A549 (cell line): ENCODE data around the gene PLCH2. TPM values are rescaled to one million over a fixed set of nuclear protein-coding genes. Genes with fewer than 3 reads are reported as not detected.
"Not testable (repeated sequence)": the region's sequence is repeated elsewhere in the genome, so short reads cannot be mapped to it uniquely, and the experiment has no call there.

ENCODE experiments used
- ATAC-seq, 2 experiments: fragments of 200-7000 bp in 1 of 2; fragments of >200 bp in 1 of 2; cut with Nextera tagmentation in 1 of 2; cut with Tn5 transposase in 1 of 2; 3 replicates each; pipeline versions ENCODE4 v1.8.0 to v1.9.1; 2018 to 2020; ENCODE audit warnings: mild to moderate bottlenecking in 1 of 2, moderate library complexity in 1 of 2
- CTCF ChIA-PET: fragments of 300-600 bp; sonication (Branson Sonifier 250); formaldehyde crosslinking; extraction: SDS; loops from one replicate; lab custom pipeline; 2021; ENCODE audit warnings: antibody characterized with exemption, inconsistent platforms; lab: Yijun Ruan, JAX
- POLR2A ChIA-PET: fragments of 350-600 bp; formaldehyde crosslinking; extraction: SDS; loops from one replicate; lab custom pipeline; 2021; ENCODE audit warnings: antibody characterized with exemption, inconsistent platforms; lab: Yijun Ruan, JAX
- DNase-seq, 2 experiments: peaks; one replicate each; pipeline versions ENCODE4 v3.0.0 to v3.0.0-alpha.2; 2011 to 2016; ENCODE audit warnings: low read depth in 1 of 2, low spot score in 1 of 2
- FAIRE-seq: peaks from 2 replicates; lab custom pipeline; 2011; peaks lifted over from hg19 to GRCh38; lab: Jason Lieb, UNC
- H3K27ac ChIP-seq, 2 experiments: fragments of >200 bp; sonication (Bioruptor Twin); formaldehyde crosslinking; 3 replicates each; pipeline ENCODE4 v1.5.1; 2016 to 2017
- H3K4me1 ChIP-seq: fragments of >200 bp; sonication (Bioruptor Twin); formaldehyde crosslinking; 3 replicates; pipeline ENCODE4 v1.6.1; 2016
- H3K4me2 ChIP-seq: fragments of >200 bp; sonication (Bioruptor Twin); formaldehyde crosslinking; 3 replicates; pipeline ENCODE4 v1.6.1; 2016
- H3K4me3 ChIP-seq: fragments of >200 bp; sonication (Bioruptor Twin); formaldehyde crosslinking; 3 replicates; pipeline ENCODE4 v1.5.1; 2016
- H3K9me3 ChIP-seq: fragments of >200 bp; sonication (Bioruptor Twin); formaldehyde crosslinking; 3 replicates; pipeline ENCODE4 v1.6.1; 2016
- CTCF ChIP-seq: fragments of >200 bp; sonication (Bioruptor Twin); formaldehyde crosslinking; IDR thresholded peaks from 3 replicates; pipeline ENCODE4 v1.5.1; 2016
- EHF ChIP-seq: fragments of 250-450 bp; sonication (Bioruptor Pico); IDR thresholded peaks from 2 replicates; pipeline ENCODE4 v1.5.0; 2020; ENCODE audit warnings: mild to moderate bottlenecking
- FOSB ChIP-seq: fragments of 250-450 bp; sonication (Bioruptor Pico); IDR thresholded peaks from 2 replicates; pipeline ENCODE4 v1.5.0; 2020; ENCODE audit warnings: mild to moderate bottlenecking, moderate library complexity
- FOSL2 ChIP-seq, 2 experiments: fragments of 450-650 bp in 1 of 2; fragments of >200 bp in 1 of 2; sonication (Bioruptor Twin) in 1 of 2; formaldehyde crosslinking; IDR thresholded peaks; 2 replicates each; pipeline versions ENCODE4 v1.5.0 to v1.6.1; 2016 to 2020; ENCODE audit warnings: mild to moderate bottlenecking in 1 of 2, moderate library complexity in 1 of 2
- FOXS1 ChIP-seq: fragments of 250-450 bp; sonication (Bioruptor Pico); IDR thresholded peaks from 2 replicates; pipeline ENCODE4 v1.5.0; 2020; ENCODE audit warnings: mild to moderate bottlenecking, moderate library complexity
- GATA3 ChIP-seq: IDR thresholded peaks from 2 replicates; pipeline ENCODE4 v1.6.1; 2012; ENCODE audit warnings: borderline replicate concordance
- HES2 ChIP-seq: fragments of >200 bp; sonication (Bioruptor Twin); formaldehyde crosslinking; IDR thresholded peaks from 2 replicates; pipeline ENCODE4 v1.6.1; 2016
- HEYL ChIP-seq: fragments of 250-450 bp; sonication (Bioruptor Pico); IDR thresholded peaks from 2 replicates; pipeline ENCODE4 v1.8.0; 2021; ENCODE audit warnings: mild to moderate bottlenecking, moderate library complexity
- HOXB5 ChIP-seq: fragments of 250-450 bp; sonication (Bioruptor Pico); IDR thresholded peaks from 2 replicates; pipeline ENCODE4 v1.5.0; 2020; ENCODE audit warnings: mild to moderate bottlenecking, moderate library complexity
- KDM5A ChIP-seq: fragments of 200-600 bp; sonication (generic); IDR thresholded peaks from 2 replicates; pipeline ENCODE4 v1.6.1; 2016; ENCODE audit warnings: antibody characterized with exemption, mild to moderate bottlenecking
- MYC ChIP-seq: IDR thresholded peaks from 2 replicates; pipeline ENCODE4 v1.6.1; 2012; ENCODE audit warnings: mild to moderate bottlenecking, inconsistent platforms, low read length, improper control_type of control experiment, borderline replicate concordance
- NFE2L2 ChIP-seq: fragments of 150-350 bp; conservative IDR thresholded peaks from 2 replicates; pipeline ENCODE4 v1.6.1; 2014; ENCODE audit warnings: low read length
- PHF8 ChIP-seq: fragments of 200-600 bp; sonication (generic); IDR thresholded peaks from 2 replicates; pipeline ENCODE4 v1.6.1; 2016; ENCODE audit warnings: low read depth, mild to moderate bottlenecking, antibody characterized with exemption, moderate library complexity, borderline replicate concordance
- POLR2A ChIP-seq: IDR thresholded peaks from 2 replicates; pipeline ENCODE4 v1.6.1; 2012; ENCODE audit warnings: mild to moderate bottlenecking, low read length
- POLR2AphosphoS2 ChIP-seq: conservative IDR thresholded peaks from 2 replicates; pipeline ENCODE4 v1.6.1; 2012; ENCODE audit warnings: low read length, improper control_type of control experiment, inconsistent platforms
- RAD21 ChIP-seq, 2 experiments: fragments of >200 bp in 1 of 2; sonication (Bioruptor Twin) in 1 of 2; formaldehyde crosslinking in 1 of 2; IDR thresholded peaks in 1 of 2; conservative IDR thresholded peaks in 1 of 2; 2 replicates in 1 of 2; 3 replicates in 1 of 2; pipeline ENCODE4 v1.6.1; 2012 to 2018; ENCODE audit warnings: inconsistent platforms in 1 of 2
- RFX5 ChIP-seq: fragments of 450-650 bp; IDR thresholded peaks from 2 replicates; pipeline ENCODE4 v1.7.1; 2014; ENCODE audit warnings: antibody characterized with exemption, mild to moderate bottlenecking, moderate library complexity
- RNF2 ChIP-seq: fragments of 200-600 bp; sonication (generic); IDR thresholded peaks from 2 replicates; pipeline ENCODE4 v1.6.1; 2016; ENCODE audit warnings: low read depth, mild to moderate bottlenecking, antibody characterized with exemption, moderate library complexity, borderline replicate concordance
- SMC3 ChIP-seq: fragments of >200 bp; sonication (Bioruptor Twin); formaldehyde crosslinking; IDR thresholded peaks from 3 replicates; pipeline ENCODE4 v1.6.1; 2018; ENCODE audit warnings: inconsistent platforms
- USF2 ChIP-seq: fragments of 450-650 bp; IDR thresholded peaks from 2 replicates; pipeline ENCODE4 v1.6.1; 2014; ENCODE audit warnings: antibody characterized with exemption
- ZC3H11A ChIP-seq: fragments of 450-650 bp; IDR thresholded peaks from 2 replicates; pipeline ENCODE4 v1.6.1; 2014; ENCODE audit warnings: antibody characterized with exemption, mild to moderate bottlenecking
- WGBS: methylation state at CpG from one replicate; pipeline ENCODE4 v1.1.6; 2017; ENCODE audit errors: missing lambda C conversion rate; 5-methylcytosine and 5-hydroxymethylcytosine counted together
- polyA plus RNA-seq, 4 experiments: library from polyadenylated mRNA; depleted of rRNA in 3 of 4; stranded (reverse); fragments of >200 nt; fragmentation: RNase III in 1 of 4; extraction: RNeasy Plus Mini Kit Qiagen cat#74134 plus additional on column Dnase treatment in 1 of 4; gene quantifications; 2 replicates in 3 of 4; 3 replicates in 1 of 4; pipeline ENCODE4 v1.2.3, GENCODE V29; 2011 to 2017

PLCH2 gene
- polyA plus RNA-seq, 2 of the 4 experiments (the other 2 are of a cell fraction): 0.10 to 0.18 TPM

GRCh38 chr1:2552189-2552588 lies 76.1 kb downstream of the PLCH2 start:
- POLR2A ChIA-PET: no interaction called here
- no peak overlapping the region for H3K4me2 ChIP-seq
- no peak for TF ChIP-seq GATA3
- CTCF ChIA-PET: no interaction called here
- no peaks in the 10 kb centered on the region for H3K9me3 ChIP-seq
- no peak overlapping the region for H3K27ac ChIP-seq
- peaks cover 14% of the 10 kb centered on the region for H3K4me1 ChIP-seq
- WGBS: 93% methylated on average over 19 of the region's 26 CpGs
- ATAC-seq (no peak), DNase-seq (no peak), FAIRE-seq (no peak)
- H3K4me3 ChIP-seq: no peak overlapping the region

GRCh38 chr1:2553076-2553475 lies 77.0 kb downstream of the PLCH2 start:
- ATAC-seq, H3K4me2 ChIP-seq, H3K4me1 ChIP-seq, DNase-seq, FAIRE-seq, POLR2A ChIA-PET, H3K4me3 ChIP-seq, H3K9me3 ChIP-seq, H3K27ac ChIP-seq, CTCF ChIA-PET: not testable (repeated sequence)
- WGBS: 33% methylated on average over 3 of the region's 9 CpGs

- H3K27ac ChIP-seq: no peak overlapping the region
- TF ChIP-seq RNF2 (no peak), USF2 (no peak), FOXS1 (CRISPR knock-in tag) (no peak), NFE2L2 (no peak)
- POLR2A ChIA-PET: no interaction called here
- no peaks in the 10 kb centered on the region for H3K9me3 ChIP-seq
- no peak overlapping the region for H3K4me3 ChIP-seq
- ATAC-seq (no peak), DNase-seq (no peak), FAIRE-seq (no peak)
- WGBS: 80% methylated on average over 20 of the region's 30 CpGs
- H3K4me1 ChIP-seq: peaks cover 6% of the 10 kb centered on the region; the same call in 1 of the 3 replicates
- no peak overlapping the region for H3K4me2 ChIP-seq
- CTCF ChIA-PET: no interaction called here
These were observed 78.0 kb downstream of the PLCH2 start for GRCh38 chr1:2553871-2554620.

GRCh38 chr1:2554621-2555387 lies 78.7 kb downstream of the PLCH2 start:
- CTCF ChIA-PET: no interaction called here

More at GRCh38 chr1:2554621-2555387, 78.7 kb downstream of the PLCH2 start:
- Histone ChIP-seq H3K4me2 (no peak overlapping the region), H3K27ac (no peak overlapping the region), H3K9me3 (no peaks in the 10 kb centered on the region), H3K4me1 (peaks cover 6% of the 10 kb centered on the region; the same call in 1 of the 3 replicates), H3K4me3 (no peak overlapping the region)
- no peak for DNase-seq
- POLR2A ChIA-PET: no interaction called here
- FAIRE-seq: no peak
- TF ChIP-seq MYC: no peak
- TF ChIP-seq CTCF: no peak; the same call in 2 of the 3 replicates
- no peak for TF ChIP-seq HOXB5 (CRISPR knock-in tag)
- no peak for TF ChIP-seq RFX5
- TF ChIP-seq PHF8: no peak
- TF ChIP-seq ZC3H11A: no peak
- TF ChIP-seq NFE2L2: no peak
- no peak for TF ChIP-seq POLR2A
- no peak for TF ChIP-seq FOSL2 (IDR thresholded peaks at IDR 0.05)
- no peak for TF ChIP-seq FOSL2 (CRISPR knock-in tag; IDR thresholded peaks at IDR 0.05)
- peak; percentile 19; the same call in 1 of the 3 replicates for TF ChIP-seq SMC3
- TF ChIP-seq FOSB: no peak
- TF ChIP-seq POLR2AphosphoS2: no peak
- TF ChIP-seq RAD21 (conservative IDR thresholded peaks at IDR 0.05 in 1 of 2, IDR thresholded peaks at IDR 0.05 in 1 of 2): peak; percentile 41 to 54; a peak in 4 of 5 replicates
- no peak for TF ChIP-seq HEYL
- no peak for TF ChIP-seq KDM5A
- TF ChIP-seq EHF (CRISPR knock-in tag): no peak
- TF ChIP-seq HES2: no peak
- no peak for TF ChIP-seq RNF2
- peak in 1 of 2 experiments; percentile 33; a peak in 2 of 6 replicates for ATAC-seq
- 48% methylated on average over 9 of the region's 19 CpGs for WGBS
